ENCODE results near the gene FALEC. TPM values are rescaled to one million over a fixed set of nuclear protein-coding genes. Genes with fewer than 3 reads are reported as not detected.
"Not testable (repeated sequence)": the region's sequence is repeated elsewhere in the genome, so short reads cannot be mapped to it uniquely, and the experiment has no call there.

Gene FALEC
- total and polyA plus RNA-seq, 11 donors, result 0.18 to 0.96 (median 0.49) TPM; not detected in 7

DNA sequence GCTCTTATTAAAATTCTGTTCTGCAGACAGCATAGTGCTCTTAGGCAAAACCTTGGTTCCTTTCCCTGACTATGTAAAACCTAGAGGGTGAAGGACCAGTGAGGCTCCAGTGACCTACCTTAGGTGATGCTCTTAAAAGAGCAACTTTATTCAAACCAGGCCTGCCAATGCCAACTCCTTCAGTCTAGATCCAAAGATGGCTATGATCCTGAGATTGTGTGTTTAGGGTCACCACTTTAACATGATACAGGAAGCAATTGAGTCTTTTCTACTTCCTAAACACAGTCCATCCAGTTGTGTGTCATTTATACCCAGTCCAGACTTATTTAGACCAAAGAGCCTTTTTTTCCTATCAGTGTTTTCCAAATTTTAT lies 53.0 kb downstream of the FALEC start:
- H3K4me1 ChIP-seq, result peaks cover 35 to 100% (median 97%) of the 10 kb centered on the region in 12 donors
- DNase-seq (no peak), ATAC-seq (peak in 1 of 4 donors; percentile 2)
- H3K27ac ChIP-seq, result peak overlapping the region; percentile 94 to 100 (median 100)
- no peak for TF ChIP-seq POLR2A (IDR thresholded peaks at IDR 0.05)
- TF ChIP-seq, protein P1, sequence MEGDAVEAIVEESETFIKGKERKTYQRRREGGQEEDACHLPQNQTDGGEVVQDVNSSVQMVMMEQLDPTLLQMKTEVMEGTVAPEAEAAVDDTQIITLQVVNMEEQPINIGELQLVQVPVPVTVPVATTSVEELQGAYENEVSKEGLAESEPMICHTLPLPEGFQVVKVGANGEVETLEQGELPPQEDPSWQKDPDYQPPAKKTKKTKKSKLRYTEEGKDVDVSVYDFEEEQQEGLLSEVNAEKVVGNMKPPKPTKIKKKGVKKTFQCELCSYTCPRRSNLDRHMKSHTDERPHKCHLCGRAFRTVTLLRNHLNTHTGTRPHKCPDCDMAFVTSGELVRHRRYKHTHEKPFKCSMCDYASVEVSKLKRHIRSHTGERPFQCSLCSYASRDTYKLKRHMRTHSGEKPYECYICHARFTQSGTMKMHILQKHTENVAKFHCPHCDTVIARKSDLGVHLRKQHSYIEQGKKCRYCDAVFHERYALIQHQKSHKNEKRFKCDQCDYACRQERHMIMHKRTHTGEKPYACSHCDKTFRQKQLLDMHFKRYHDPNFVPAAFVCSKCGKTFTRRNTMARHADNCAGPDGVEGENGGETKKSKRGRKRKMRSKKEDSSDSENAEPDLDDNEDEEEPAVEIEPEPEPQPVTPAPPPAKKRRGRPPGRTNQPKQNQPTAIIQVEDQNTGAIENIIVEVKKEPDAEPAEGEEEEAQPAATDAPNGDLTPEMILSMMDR (IDR thresholded peaks at IDR 0.05), result no peak
- intact Hi-C loops (cut with DNase I), result loop anchor here in 1 of 10 donors (10.0 kb wide), 2 partner anchors 126 to 204 kb away; partner anchors contain the start of genes GOLPH3L and RPRD2
- peaks cover 3 to 40% (median 35%) of the 10 kb centered on the region in 9 donors for H3K36me3 ChIP-seq
- H3K9me3 ChIP-seq, result no peaks in the 10 kb centered on the region
- no peaks in the 10 kb centered on the region for H3K27me3 ChIP-seq
- H3K4me3 ChIP-seq, result peak overlapping the region in 8 of 12 donors; percentile 28 to 50 (median 36)

DNA sequence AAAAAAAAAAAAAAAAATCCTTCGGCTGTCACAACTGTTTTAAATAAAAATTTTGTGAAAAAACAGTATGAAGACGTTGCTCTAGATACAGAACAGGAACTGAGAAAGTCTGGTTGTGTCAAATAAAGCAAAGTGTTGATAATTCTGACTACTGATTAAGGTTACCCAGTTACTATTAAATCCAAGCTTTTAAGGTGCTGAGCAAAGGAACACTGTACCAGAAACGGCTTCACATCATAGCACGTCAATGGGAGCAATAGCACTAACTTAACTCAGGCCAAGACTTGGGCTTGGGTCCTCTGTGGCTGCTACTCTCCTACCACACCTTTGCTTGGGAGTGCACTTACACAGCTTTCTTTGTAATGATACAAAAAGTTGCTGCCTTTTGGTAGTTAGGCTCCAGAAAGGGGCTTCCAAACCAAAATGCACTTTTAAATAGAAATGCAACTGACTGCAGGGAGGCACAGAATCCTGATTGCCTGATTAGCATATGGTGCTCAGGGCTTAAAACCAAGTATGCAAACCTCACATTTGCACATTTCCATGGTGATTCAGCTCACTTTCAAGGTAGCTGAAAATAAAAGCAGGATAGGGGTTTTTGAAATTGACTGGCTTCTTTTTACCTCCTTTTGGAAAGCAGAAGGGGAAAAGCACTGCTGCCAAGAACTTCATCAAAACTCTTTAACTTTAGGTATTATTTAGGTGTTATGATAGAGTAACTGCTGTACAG lies 57.5 kb downstream of the FALEC start:
- peak overlapping the region in 11 of 12 donors; percentile 42 to 100 (median 99) for H3K27ac ChIP-seq
- WGBS, 4 donors, result 37 to 46% (median 41%) methylated on average over 4 of the region's 4 CpGs
- H3K4me1 ChIP-seq, result peaks cover 18 to 81% (median 76%) of the 10 kb centered on the region in 12 donors

DNA sequence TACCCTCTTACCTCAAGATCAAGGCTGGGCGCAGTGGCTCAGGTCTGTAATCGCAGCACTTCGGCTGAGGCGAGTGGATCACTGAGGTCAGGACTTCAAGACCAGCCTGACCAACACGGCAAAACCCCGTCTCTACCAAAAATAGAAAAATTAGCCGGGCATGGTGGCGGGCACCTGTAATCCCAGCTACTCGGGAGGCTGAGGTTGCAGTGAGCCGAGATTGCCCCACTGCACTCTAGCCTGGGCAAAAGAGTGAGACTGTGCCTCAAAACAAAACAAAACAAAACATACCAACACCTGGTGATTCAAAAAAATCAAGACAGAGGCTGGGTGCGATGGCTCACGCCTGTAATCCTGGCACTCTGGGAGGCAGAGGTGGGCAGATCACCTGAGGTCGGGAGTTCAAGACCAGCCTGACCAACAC lies 58.1 kb downstream of the FALEC start:
- peaks cover 6 to 87% (median 77%) of the 10 kb centered on the region in 9 donors for H3K36me3 ChIP-seq
- H3K27me3 ChIP-seq; DNase-seq; H3K9me3 ChIP-seq; ATAC-seq; intact Hi-C loops (cut with DNase I): not testable (repeated sequence)
- peaks cover 18 to 75% (median 71%) of the 10 kb centered on the region in 12 donors for H3K4me1 ChIP-seq
- H3K27ac ChIP-seq, result peak overlapping the region in 11 of 12 donors; percentile 42 to 100 (median 99)
- H3K4me3 ChIP-seq, result peak overlapping the region in 9 of 12 donors; percentile 8 to 99 (median 89)
- WGBS, 4 donors, result 70 to 85% (median 78%) methylated on average over 13 of the region's 13 CpGs

More for the DNA sequence above, 57.5 kb downstream of the FALEC start:
- TF ChIP-seq, protein P1 (IDR thresholded peaks at IDR 0.05), result no peak
- TF ChIP-seq POLR2A (IDR thresholded peaks at IDR 0.05), result no peak
- intact Hi-C loops (cut with DNase I), result no loop called here
- peaks cover 5 to 85% (median 77%) of the 10 kb centered on the region in 9 donors for H3K36me3 ChIP-seq
- H3K4me3 ChIP-seq, result peak overlapping the region in 9 of 12 donors; percentile 8 to 99 (median 89)
- DNase-seq (no peak), ATAC-seq (no peak)
- no peaks in the 10 kb centered on the region for H3K9me3 ChIP-seq
- H3K27me3 ChIP-seq, result no peaks in the 10 kb centered on the region

GRCh38 chr1:150574260-150575071 lies 58.9 kb downstream of the FALEC start:
- no peak for ATAC-seq
- intact Hi-C loops (cut with DNase I), result loop anchor here in 6 of 10 donors (5.0 kb wide), 4 partner anchors 43 to 123 kb away; partner anchors contain the start of genes ENSA (in 1 of the 6) and GOLPH3L (in 1 of the 6)
- peak in 1 of 5 donors; percentile 7 for DNase-seq
- WGBS, 4 donors, result 32 to 39% (median 34%) methylated on average over 6 of the region's 6 CpGs
- H3K27ac ChIP-seq, result peak overlapping the region; percentile 99 to 100 (median 100)
- peaks cover 13 to 67% (median 63%) of the 10 kb centered on the region in 12 donors for H3K4me1 ChIP-seq
- no peaks in the 10 kb centered on the region for H3K27me3 ChIP-seq
- H3K4me3 ChIP-seq, result peak overlapping the region; percentile 80 to 99 (median 92)
- TF ChIP-seq, protein P1 (IDR thresholded peaks at IDR 0.05), result no peak
- TF ChIP-seq POLR2A (IDR thresholded peaks at IDR 0.05), result no peak
- H3K9me3 ChIP-seq, result no peaks in the 10 kb centered on the region
- peaks cover 6 to 88% (median 75%) of the 10 kb centered on the region in 9 donors for H3K36me3 ChIP-seq

Measured in heart left ventricle (tissue), 16 donors.